ENCODE results near the gene DYNLL2. TPM values are rescaled to one million over a fixed set of nuclear protein-coding genes. Genes with fewer than 3 reads are reported as not detected.

Gene DYNLL2
- total RNA-seq, 1 experiment from 2014 or later = 38.7 TPM

DNA sequence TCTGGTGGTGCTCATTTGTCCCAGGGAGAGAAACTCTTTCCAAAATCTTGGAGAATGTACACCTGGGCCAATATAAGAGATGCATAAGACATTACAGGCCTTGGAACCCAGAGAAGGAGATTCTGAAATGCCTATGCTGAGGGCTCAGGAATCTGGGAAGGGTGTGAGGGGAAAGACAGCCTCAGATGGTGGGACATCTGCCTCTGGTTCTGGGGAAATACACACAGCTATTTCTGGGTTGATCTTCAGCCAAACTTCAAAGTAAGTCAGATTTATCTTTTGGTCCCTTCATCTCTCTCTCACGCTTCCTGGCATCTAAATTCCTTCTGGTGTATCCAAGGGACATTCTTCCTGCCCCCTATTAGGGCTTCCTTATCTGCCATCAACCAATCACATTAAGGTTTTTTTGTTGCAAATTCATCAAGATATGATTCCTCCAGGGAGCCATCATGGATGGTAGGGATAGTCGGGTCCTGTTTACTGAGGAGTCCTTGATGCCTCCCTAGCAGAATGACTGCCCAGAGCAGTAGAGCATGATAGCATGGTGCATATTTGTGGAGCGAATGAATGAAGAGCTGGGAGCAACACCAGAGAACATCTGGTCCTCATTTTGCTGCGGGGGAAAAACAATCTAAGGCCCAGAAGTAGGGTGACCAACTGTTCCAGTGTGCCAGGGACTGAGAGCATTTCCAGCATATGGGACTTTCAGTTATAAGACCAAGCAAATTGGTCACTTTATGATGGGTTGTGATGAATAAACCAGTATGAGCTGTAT, 35.7 kb upstream of the DYNLL2 start:
- H2AFZ ChIP-seq (ENCODE audit: low read length) = no peak overlapping the region

More for the DNA sequence above, 35.7 kb upstream of the DYNLL2 start:
- H3K56ac ChIP-seq (ENCODE audit: insufficient read length, low read depth, low read length) = no peak overlapping the region
- H2BK15ac ChIP-seq (ENCODE audit: low read depth, low read length) = no peak overlapping the region
- H3K14ac ChIP-seq (ENCODE audit: insufficient read depth, low read length) = no peak overlapping the region
- no peak overlapping the region for H3K9ac ChIP-seq (ENCODE audit: extremely low read depth, insufficient read length, low read length)
- no peaks in the 10 kb centered on the region for H3K79me1 ChIP-seq (ENCODE audit: insufficient read depth, low read depth, low read length, poor library complexity, severe bottlenecking)
- 0 out of 2 replicates have a peak, but pooled peaks cover 4% of the 10 kb centered on the region for H3K4me1 ChIP-seq (ENCODE audit: insufficient read depth, low read length)
- H3K27ac Mint-ChIP-seq = no peak overlapping the region
- H2BK120ac ChIP-seq (ENCODE audit: low read depth, low read length, poor library complexity, severe bottlenecking) = no peak overlapping the region
- H3K79me2 ChIP-seq (ENCODE audit: insufficient read depth, low read length) = no peaks in the 10 kb centered on the region
- H2BK5ac ChIP-seq (ENCODE audit: insufficient read length, low read length) = no peak overlapping the region
- no peak overlapping the region for H2BK20ac ChIP-seq (ENCODE audit: low read depth, low read length, poor library complexity, severe bottlenecking)
- WGBS (ENCODE audit: extremely low coverage, insufficient read length, low lambda C conversion rate) = no CpG with 5 or more reads among the region's 4 CpGs
- TF ChIP-seq, protein P1, sequence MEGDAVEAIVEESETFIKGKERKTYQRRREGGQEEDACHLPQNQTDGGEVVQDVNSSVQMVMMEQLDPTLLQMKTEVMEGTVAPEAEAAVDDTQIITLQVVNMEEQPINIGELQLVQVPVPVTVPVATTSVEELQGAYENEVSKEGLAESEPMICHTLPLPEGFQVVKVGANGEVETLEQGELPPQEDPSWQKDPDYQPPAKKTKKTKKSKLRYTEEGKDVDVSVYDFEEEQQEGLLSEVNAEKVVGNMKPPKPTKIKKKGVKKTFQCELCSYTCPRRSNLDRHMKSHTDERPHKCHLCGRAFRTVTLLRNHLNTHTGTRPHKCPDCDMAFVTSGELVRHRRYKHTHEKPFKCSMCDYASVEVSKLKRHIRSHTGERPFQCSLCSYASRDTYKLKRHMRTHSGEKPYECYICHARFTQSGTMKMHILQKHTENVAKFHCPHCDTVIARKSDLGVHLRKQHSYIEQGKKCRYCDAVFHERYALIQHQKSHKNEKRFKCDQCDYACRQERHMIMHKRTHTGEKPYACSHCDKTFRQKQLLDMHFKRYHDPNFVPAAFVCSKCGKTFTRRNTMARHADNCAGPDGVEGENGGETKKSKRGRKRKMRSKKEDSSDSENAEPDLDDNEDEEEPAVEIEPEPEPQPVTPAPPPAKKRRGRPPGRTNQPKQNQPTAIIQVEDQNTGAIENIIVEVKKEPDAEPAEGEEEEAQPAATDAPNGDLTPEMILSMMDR (conservative IDR thresholded peaks at IDR 0.05) = no peak
- no peaks in the 10 kb centered on the region for H4K20me1 ChIP-seq (ENCODE audit: control insufficient read depth, insufficient read depth, insufficient read length)
- no peak overlapping the region for H3K18ac ChIP-seq (ENCODE audit: insufficient read length, low read depth, low read length)
- no peak overlapping the region for H4K91ac ChIP-seq (ENCODE audit: insufficient read length, low read depth, low read length)
- peaks cover 9 to 13% of the 10 kb centered on the region in 2 experiments for H3K4me1 Mint-ChIP-seq
- H3K4ac ChIP-seq (ENCODE audit: low read depth, low read length) = no peak overlapping the region
- no peak overlapping the region for H3T11ph ChIP-seq (ENCODE audit: low read length)
- no peak overlapping the region for H3K27ac ChIP-seq (ENCODE audit: insufficient read length, low read depth, low read length)
- no peak overlapping the region for H2AK5ac ChIP-seq (ENCODE audit: insufficient read length, low read length)
- peaks cover 3% of the 10 kb centered on the region for H3K23me2 ChIP-seq (ENCODE audit: insufficient read length, low read depth, low read length, poor library complexity, severe bottlenecking)
- H2BK12ac ChIP-seq (ENCODE audit: insufficient read length, low read depth, low read length) = no peak overlapping the region
- H3K9me3 Mint-ChIP-seq = peaks cover 6 to 7% of the 10 kb centered on the region in 2 experiments; a peak in 4 of 5 replicates
- H3K4me2 ChIP-seq (ENCODE audit: insufficient read depth, insufficient read length, low read length) = no peak overlapping the region
- no peak for DNase-seq
- H3K36me3 Mint-ChIP-seq (ENCODE audit: insufficient read depth in 1 of 3, low read depth in 3 of 3) = peaks cover 0 to 4% (median 0%) of the 10 kb centered on the region in 3 experiments; a peak in 2 of 7 replicates
- no peak overlapping the region for H4K8ac ChIP-seq (replicated peaks; ENCODE audit: insufficient read length, low read depth, low read length)
- no peak overlapping the region for H4K5ac ChIP-seq (ENCODE audit: insufficient read length, low read depth, low read length)
- no peaks in the 10 kb centered on the region for H3K9me3 ChIP-seq (ENCODE audit: control insufficient read depth, low read depth, low read length)
- H3K4me3 Mint-ChIP-seq = no peak overlapping the region
- H3K27me3 ChIP-seq (ENCODE audit: insufficient read depth, low read length) = no peaks in the 10 kb centered on the region; the same call in 1 of the 2 replicates
- H3K27me3 Mint-ChIP-seq (ENCODE audit: low read depth) = peaks cover 11% of the 10 kb centered on the region
- no peak overlapping the region for H3K23ac ChIP-seq (ENCODE audit: insufficient read length, low read depth, low read length)

Measured in H9 (cell line).